GM12875 (cell line): Measurements from ENCODE around the gene C9orf43.

ENCODE experiments used
- H3K4me3 ChIP-seq: one replicate; pipeline ENCODE4 v1.5.1; 2011; ENCODE audit warnings: low read depth, low read length, control low read depth
- TF ChIP-seq, protein P1 (sequence below): IDR thresholded peaks from 2 replicates; pipeline ENCODE4 v1.5.1; 2011; ENCODE audit warnings: low read depth, mild to moderate bottlenecking, control low read depth, inconsistent platforms, low read length, moderate library complexity, borderline replicate concordance; ENCODE audit not compliant: insufficient read depth

Gene C9orf43

DNA sequence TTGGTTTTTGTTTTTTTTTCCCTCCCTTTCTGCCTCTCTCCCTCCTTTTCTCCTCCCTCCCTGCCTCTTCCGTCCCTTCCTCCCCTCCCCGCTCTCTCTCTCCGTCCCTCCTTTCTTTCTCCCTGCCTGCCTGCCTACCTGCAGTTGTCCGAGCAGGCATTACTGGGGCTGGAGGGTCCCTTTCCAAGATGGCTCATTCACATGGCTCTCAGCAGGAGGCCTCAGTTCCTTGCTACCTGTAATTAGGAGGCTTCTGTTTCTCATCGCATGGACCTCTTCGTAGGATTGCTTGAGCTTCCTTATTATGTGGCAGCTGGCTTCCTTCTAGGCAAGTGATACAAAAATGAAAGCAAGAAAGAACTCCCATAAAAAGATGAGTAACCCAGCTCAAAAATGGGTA is 61.0 kb downstream of the C9orf43 start:
- TF ChIP-seq, protein P1, sequence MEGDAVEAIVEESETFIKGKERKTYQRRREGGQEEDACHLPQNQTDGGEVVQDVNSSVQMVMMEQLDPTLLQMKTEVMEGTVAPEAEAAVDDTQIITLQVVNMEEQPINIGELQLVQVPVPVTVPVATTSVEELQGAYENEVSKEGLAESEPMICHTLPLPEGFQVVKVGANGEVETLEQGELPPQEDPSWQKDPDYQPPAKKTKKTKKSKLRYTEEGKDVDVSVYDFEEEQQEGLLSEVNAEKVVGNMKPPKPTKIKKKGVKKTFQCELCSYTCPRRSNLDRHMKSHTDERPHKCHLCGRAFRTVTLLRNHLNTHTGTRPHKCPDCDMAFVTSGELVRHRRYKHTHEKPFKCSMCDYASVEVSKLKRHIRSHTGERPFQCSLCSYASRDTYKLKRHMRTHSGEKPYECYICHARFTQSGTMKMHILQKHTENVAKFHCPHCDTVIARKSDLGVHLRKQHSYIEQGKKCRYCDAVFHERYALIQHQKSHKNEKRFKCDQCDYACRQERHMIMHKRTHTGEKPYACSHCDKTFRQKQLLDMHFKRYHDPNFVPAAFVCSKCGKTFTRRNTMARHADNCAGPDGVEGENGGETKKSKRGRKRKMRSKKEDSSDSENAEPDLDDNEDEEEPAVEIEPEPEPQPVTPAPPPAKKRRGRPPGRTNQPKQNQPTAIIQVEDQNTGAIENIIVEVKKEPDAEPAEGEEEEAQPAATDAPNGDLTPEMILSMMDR, result no peak
- no peak overlapping the region for H3K4me3 ChIP-seq

DNA sequence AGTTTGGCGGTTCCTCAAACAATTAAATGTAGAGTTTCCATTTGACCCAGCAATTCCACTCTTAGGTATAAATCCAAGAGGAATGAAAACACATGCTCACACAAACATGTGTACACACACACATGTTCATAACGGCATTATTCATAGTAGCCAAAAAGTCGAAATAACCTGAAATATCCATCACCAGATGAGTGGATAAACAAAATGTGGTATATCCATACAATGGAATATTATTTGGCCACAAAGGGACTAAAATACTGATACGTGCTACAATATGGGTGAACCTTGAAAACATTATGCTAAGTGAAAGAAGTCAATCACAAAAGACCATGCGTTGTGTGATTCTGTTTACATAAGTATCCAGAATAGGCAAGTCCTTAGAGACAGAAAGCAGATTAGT is 61.7 kb downstream of the C9orf43 start:
- no peak overlapping the region for H3K4me3 ChIP-seq
- TF ChIP-seq, protein P1, result no peak

DNA sequence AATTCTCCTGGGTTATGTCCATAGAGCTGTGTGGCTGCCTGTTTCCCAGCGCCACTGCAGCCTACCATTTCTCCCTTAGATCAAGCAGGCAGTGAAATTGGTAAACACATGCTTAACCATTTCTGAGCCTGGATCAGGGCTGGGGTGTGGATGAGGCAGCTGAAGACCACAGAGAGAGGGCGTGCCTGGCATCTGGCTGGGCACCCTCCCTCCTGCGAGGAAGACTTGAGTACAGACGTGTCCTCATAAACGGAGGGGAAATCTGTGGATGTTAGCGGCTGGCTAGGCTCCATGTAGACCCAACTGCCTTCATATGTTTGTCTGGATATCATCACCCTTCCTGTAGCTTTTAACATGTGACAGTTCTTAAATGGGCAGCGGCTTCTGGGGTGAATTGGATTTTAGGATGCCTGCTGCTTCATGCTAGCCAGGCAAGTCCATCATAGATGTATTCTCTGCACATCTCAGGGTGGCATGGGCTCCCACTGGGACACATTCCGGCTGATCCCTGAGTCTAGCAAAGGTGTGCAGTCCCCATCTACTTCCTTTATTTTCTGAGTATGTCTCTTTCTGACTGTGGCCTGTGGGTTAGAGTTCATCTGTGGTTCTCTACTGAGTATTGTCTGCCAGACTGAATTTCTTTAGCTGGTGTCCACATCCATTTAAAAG is 63.9 kb downstream of the C9orf43 start:
- TF ChIP-seq, protein P1, result no peak
- H3K4me3 ChIP-seq, result no peak overlapping the region

DNA sequence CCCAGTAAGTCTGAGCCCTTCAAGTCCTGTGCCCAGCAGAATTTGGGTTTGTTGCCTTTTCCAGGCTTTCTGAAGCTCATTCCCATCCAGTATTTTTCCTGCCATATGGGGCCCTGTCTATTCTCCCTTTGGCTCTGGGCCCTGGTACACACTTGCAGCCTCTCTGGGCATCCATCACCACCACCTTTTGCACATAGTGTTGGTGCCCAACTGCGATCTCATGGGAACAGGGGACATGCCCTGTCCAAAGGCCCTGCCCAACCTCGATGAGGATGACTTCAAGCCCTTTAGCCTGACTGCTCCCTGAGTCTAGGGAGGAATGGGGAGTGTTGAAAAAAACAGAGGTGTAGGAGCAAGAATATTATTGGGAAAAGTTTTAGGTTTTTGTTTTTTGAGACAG is 64.5 kb downstream of the C9orf43 start:
- TF ChIP-seq, protein P1, result no peak
- H3K4me3 ChIP-seq, result no peak overlapping the region

DNA sequence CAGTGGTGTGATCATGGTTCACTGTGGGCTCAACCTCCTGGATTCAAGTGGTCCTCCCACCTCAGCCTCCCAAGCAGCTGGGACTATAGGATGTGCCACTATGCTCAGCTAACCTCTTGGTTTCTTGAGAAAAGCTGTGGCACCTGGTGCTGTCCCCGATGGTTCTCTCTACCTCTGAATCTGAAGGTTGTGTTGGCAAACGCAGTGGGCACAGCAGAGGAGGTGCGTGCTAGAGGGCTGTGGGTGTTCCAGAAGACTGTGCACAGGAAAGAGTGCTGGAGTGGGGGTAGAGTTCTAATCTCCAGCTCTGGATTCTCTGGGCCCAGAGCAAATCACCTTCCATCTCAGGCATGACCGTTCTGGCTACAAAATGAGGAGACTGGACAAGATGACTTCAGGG is 65.4 kb downstream of the C9orf43 start:
- TF ChIP-seq, protein P1, result no peak

DNA sequence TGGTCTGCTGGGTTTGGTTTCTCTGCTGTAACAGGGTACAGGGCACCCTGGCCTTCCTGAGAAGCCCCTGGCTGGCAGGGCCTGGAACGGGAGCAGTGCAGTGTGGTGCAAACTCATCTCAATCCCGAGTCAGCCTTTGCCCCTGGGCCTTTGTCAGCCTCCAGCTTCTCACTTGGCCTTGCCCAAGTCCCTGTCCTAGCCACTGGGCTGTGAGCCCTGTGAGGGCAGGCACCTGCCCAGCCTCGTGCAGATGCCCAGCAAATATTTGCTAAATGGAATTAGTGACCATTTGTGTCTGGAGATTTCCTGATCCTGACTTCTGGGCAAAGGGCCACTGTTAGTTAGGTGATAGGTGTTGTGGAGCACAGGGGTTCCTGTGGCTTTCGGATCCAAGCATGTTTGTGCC is 66.0 kb downstream of the C9orf43 start:
- TF ChIP-seq, protein P1, result no peak
- no peak overlapping the region for H3K4me3 ChIP-seq

More for the DNA sequence above, 65.4 kb downstream of the C9orf43 start:
- H3K4me3 ChIP-seq, result no peak overlapping the region

DNA sequence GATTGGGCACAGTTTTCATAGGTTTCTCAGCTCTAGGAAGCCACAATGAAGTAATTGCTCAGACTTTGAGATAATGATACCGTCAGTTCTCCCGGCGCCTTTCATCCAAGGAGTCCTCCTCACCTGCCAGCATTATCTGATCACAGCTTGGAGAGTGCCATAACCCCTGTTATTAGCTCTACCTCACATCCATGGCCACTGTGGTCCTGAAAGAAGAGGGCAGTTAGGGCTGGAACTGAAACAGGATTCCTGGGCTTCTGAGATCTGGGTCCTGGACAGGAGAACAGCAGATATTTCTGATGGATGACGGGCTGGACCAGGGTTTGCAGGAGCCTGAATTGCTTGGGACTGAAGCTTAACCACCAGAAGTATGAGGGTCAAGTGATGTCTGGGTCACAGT is 66.5 kb downstream of the C9orf43 start:
- TF ChIP-seq, protein P1, result no peak

More for the DNA sequence above, 66.5 kb downstream of the C9orf43 start:
- H3K4me3 ChIP-seq, result no peak overlapping the region
